Measurements from ENCODE around the gene CTNNA2. TPM values are rescaled to one million over a fixed set of nuclear protein-coding genes. Genes with fewer than 3 reads are reported as not detected.

Gene CTNNA2
- total RNA-seq, 1 donor from 2014 or later: not detected

- DNase-seq (ENCODE audit: low read depth, low spot score): no peak
Measured at GRCh38 chr2:79702905-79703304, 190.1 kb downstream of the CTNNA2 start.

DNA sequence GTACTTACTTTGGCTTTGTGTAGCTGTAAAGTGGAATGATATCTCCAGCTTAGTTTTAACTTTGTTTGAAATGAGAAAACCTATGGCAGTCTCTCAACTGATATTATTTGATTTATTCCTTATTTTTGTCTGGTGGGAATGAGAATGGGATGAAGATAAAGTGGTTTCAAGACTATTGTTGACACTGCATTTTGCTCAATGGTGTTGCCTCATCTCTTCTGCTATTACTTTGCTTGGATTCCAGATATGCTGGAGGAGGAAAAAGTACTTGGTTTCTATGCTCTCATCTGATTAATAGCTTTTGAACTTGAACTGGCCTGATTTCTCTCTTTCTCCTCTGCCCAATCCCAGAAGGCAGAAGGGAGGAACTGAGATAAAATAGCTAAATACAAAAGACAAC, 198.2 kb downstream of the CTNNA2 start:
- DNase-seq (ENCODE audit: low read depth, low spot score): no peak

DNA sequence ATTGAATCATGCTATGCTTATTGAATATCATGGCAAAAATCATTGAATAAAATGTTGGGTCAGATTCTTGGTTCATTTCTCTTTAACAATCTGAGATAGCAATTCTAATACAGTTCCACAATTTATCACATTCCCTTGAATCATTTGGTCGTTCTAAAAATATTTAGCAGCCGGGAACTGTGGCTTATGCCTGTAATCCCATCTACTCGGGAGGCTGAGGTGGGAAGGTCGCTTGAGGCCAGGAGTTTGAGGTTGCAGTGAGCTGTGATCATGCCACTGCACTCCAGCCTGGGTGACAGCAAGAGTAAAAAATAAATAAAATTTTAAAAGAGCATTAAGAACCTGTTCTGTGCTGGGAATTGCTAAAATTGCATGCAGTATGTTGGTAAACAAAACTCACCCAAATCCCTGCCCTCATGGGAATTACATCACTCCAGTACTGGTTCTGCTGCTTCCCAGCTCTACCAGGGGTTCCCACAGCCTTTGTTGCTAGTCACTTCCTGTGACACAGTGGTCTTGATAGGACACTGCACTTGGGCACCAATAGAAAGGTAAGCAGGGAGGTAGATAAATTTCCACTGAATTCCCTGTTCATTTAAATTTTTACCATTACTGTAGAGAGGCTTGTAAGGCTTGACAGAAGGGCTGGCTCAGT, 200.4 kb downstream of the CTNNA2 start:
- no peak for DNase-seq (ENCODE audit: low read depth, low spot score)

- no peak for DNase-seq (ENCODE audit: low read depth, low spot score)
Measured at GRCh38 chr2:79714283-79714682, 201.4 kb downstream of the CTNNA2 start.

GRCh38 chr2:79715338-79715737, 202.5 kb downstream of the CTNNA2 start:
- no peak for DNase-seq (ENCODE audit: low read depth, low spot score)

DNA sequence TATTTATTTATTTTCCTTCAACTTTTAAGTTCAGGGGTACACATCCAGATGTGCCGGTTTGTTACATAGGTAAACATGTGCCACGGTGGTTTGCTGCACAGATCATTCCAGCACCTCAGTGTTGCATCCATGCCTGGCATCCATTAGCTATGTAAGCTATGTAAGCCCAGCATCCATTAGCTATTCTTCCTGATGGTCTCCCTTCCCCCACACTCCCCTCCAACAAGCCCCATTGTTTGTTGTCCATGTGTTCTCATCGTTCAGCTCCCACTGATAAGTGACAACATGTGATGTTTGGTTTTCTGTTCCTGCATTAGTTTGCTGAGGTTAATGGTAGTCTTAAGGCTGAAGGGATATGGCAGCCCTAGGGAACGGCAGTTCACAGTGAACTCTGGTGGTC, 203.4 kb downstream of the CTNNA2 start:
- no peak for DNase-seq (ENCODE audit: low read depth, low spot score)

- no peak for DNase-seq (ENCODE audit: low read depth, low spot score)
Measured at GRCh38 chr2:79717364-79718007, 204.6 kb downstream of the CTNNA2 start.

DNA sequence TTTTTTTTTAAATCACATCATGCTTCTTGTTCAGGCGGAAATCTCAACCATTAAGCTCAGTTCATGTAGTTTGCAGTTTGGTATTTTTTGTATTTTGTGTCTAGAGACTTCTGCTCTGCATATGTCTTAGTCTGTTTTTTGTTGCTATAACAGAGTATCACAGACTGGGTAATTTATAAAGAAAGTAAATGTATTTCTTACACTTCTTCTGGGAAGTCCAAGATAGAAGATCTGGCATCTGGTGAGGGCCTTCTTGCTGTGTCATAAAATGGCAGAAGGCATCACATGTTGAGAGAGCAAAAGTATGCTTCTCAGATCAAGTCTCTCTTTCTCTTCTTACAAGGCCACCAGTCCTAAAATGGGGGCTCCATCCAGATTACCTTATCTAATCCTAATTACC, 208.2 kb downstream of the CTNNA2 start:
- no peak for DNase-seq (ENCODE audit: low read depth, low spot score)

GRCh38 chr2:79721966-79722365, 209.1 kb downstream of the CTNNA2 start:
- no peak for DNase-seq (ENCODE audit: low read depth, low spot score)

DNA sequence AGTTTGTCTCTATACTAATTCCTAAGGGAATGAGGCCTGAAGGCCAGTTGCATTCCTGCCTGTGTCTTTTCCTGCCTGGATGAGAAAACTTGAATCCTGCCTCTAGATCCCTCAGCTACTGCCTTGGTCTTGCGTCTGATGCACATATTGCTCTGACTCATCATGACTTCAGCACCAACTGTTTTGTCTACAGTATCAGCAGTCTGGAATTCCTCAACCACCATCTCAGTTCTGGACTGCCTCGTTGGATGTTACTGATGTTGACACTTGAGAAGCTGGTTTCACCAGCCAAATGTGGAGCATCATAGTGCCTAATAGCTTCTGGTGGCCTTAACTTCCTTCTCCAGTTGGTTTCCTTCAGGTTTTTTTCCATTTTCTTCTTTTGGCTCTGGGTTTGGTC, 211.0 kb downstream of the CTNNA2 start:
- DNase-seq (ENCODE audit: low read depth, low spot score): no peak

- no peak for DNase-seq (ENCODE audit: low read depth, low spot score)
Measured at GRCh38 chr2:79729532-79729931, 216.7 kb downstream of the CTNNA2 start.

DNA sequence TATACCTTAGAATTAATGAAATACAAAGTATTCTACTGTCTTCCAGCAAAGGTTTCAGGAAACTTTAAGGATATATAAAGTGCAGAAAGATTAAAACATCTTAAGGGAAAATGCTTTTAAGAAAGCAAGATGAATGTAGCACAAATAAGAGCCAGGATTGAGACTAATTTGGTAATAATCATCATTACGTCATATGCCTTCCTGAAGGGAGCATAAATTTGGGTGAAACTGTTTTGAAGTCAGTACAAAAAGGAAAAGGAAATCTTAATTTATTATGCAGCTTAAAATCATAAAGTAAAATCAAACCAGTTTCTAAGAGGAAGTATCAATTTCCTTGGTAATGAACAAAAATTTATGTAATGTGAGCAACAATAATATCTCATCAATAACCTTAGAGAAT, 221.7 kb downstream of the CTNNA2 start:
- no peak for DNase-seq (ENCODE audit: low read depth, low spot score)

DNA sequence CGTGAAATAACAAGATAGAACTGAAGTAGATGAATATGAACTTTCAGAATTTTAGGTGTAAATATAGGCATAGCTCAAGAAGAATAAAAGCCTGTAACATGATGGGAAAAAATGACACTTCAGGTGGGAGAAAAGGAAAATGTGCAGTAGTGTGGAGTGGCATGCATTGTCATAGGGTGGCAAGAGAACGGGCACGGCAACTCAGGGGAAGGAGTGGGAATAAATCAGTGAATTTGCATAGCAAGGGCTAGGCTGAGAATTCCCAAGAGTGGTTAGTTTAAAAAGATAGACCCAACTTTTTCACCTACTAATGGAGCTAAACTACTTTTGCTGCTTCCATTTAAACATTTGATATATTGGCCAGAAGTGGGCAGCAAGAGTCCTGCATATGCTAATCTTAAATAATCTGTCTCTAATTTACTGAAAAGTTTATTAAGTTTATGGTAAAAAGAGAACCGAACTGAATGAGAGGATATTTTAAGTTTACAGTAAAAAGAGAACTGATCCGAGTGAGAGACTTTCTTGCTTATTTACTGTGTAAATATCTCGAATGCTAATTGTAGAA, 228.1 kb downstream of the CTNNA2 start:
- no peak for DNase-seq (ENCODE audit: low read depth, low spot score)

- no peak for DNase-seq (ENCODE audit: low read depth, low spot score)
Measured at GRCh38 chr2:79750321-79750720, 237.5 kb downstream of the CTNNA2 start.

GRCh38 chr2:79757526-79757925, 244.7 kb downstream of the CTNNA2 start:
- no peak for DNase-seq (ENCODE audit: low read depth, low spot score)

- no peak for DNase-seq (ENCODE audit: low read depth, low spot score)
Measured at GRCh38 chr2:79758042-79758441, 245.2 kb downstream of the CTNNA2 start.

- no peak for DNase-seq (ENCODE audit: low read depth, low spot score)
Measured at GRCh38 chr2:79758749-79759282, 246.0 kb downstream of the CTNNA2 start.

- no peak for DNase-seq (ENCODE audit: low read depth, low spot score)
Measured at GRCh38 chr2:79770926-79771325, 258.1 kb downstream of the CTNNA2 start.

DNA sequence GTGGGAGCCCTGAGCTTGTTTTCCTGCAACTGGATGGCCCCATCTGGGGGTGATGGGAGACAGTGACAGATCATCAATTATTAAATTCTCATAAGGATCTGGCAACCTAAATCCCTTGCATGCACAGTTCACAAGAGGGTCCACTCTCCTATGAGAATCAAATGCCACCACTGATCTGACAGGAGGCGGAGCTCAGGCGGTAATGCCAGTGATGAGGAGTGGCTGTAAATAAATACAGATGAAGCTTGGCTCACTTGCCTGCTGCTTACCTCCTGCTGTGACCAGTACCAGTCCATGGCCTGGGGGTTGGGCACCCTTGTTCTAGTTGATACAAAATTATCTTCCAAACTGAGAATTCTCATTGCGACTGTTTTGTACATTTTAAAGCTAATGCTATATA, 258.6 kb downstream of the CTNNA2 start:
- DNase-seq (ENCODE audit: low read depth, low spot score): no peak

- DNase-seq (ENCODE audit: low read depth, low spot score): no peak
Measured at GRCh38 chr2:79774016-79774415, 261.2 kb downstream of the CTNNA2 start.

- DNase-seq (ENCODE audit: low read depth, low spot score): no peak
Measured at GRCh38 chr2:79776461-79776860, 263.6 kb downstream of the CTNNA2 start.

GRCh38 chr2:79780781-79781180, 267.9 kb downstream of the CTNNA2 start:
- DNase-seq (ENCODE audit: low read depth, low spot score): no peak
